Activated CD4-positive, alpha-beta T cell treated with anti-CD3 and anti-CD28 coated beads, Interleukin-2, Interleukin-6, amounts not matched to agents 100 ng/mL and 50 ng/mL, durations not matched to agents 16 hours and 8 hours (primary cell): Measurements from ENCODE around the gene MB.
A peak's percentile ranks its signal among the peaks of the same experiment; 100 is the strongest.

Experiments
- DNase-seq: peaks from one replicate; pipeline ENCODE4 v3.0.0-alpha.2; 2020

MB gene

DNA sequence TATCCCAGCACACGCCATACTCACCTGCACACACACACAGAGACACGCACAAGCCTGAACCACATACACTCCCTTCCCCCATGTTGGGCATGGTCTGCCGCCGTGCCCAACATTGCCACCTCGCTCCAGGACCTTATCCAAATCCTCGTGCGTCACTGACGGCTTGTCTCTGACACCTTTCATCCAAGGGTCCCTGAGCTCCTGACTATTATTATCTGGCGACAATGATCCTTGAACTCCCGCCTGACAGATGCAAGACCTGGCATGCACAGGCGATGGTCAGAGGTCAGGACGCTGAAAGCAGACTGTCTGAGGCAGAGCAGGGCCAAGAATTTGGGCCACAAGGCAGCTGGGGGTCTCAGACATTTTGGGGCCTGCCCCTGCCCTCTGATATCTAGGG is 4.2 kb downstream of the MB start:
- no peak for DNase-seq

GRCh38 chr22:35611891-35612576 is 5.1 kb downstream of the MB start:
- peak; percentile 28 for DNase-seq

GRCh38 chr22:35611200-35611890 is 5.8 kb downstream of the MB start:
- DNase-seq: no peak

GRCh38 chr22:35610741-35611140 is 6.4 kb downstream of the MB start:
- DNase-seq: no peak

DNA sequence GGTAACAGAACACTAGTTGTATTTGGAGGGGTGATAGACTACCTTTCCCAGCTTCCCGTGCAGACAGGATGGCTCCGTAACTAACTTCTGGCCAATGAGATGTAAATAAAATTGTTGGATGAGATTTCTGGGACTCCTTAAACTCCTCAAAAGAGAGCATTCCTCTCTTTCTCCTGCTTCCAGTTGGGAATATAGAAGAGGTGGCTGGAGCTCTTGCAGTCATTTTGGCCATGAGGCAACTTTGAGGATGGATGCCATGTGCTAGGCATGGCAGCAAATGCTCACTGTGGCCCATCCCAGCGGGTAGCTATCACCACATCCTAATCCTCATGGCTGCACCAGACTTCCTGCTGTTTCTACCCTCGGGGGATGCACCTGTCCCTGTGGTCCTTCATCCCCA is 7.4 kb downstream of the MB start:
- no peak for DNase-seq

DNA sequence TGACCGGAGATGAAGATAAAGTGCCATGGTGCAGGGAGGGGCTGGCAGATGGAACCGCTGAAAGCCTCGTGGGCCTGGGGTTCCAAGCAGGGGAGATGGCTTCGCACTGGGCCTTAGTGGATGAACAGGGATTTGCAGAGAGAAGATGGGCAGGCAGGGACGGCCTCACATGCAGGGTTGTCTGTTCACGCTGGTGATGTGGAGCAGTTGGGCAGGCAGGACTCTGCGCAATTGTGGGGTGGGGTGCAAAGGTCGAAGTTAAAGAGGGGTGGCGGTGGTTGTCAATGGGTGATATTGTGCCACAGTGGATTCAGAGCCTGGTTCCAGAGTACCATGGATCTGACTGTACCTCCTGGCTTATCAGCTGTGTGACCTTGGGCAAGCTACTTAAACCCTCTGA is 7.9 kb downstream of the MB start:
- DNase-seq: no peak

GRCh38 chr22:35608088-35608487 is 9.0 kb downstream of the MB start:
- no peak for DNase-seq

DNA sequence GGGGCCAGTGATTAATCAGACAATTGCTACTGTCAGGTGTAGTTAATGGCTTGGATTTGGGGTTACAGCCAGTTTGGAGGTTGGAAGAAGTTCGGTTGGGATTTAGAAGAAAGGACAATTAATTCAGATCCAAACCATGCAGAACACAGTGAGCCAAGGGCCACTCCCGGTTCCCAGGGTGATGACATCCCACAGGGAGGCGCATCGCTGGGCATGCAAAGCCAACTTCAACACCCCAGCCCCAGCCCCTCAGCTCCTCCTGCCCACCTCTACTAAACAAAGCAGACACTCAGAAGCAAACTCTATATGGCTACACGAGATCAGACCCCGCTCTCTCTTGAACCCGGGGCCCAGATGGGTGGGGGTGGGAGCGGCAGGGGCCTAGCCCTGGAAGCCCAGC is 10.2 kb downstream of the MB start:
- DNase-seq: no peak

- no peak for DNase-seq
These were observed 11.2 kb downstream of the MB start for GRCh38 chr22:35605851-35606481.

DNA sequence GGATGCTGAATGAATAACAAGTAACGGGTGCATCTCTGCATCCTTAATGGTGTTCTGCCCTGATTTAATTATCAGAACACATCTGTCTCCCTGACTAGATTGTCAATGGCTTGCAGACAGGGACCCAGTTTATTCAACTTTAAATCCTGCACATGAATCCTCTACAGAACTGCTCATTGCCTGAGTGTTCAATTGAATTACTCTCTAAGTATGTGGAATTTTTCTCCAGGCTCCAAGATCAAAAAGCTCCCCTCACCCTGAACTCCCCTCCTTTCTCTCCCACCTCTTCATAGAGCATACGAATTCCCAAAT is 11.8 kb downstream of the MB start:
- DNase-seq: no peak

- DNase-seq: peak; percentile 38
These were observed 12.3 kb downstream of the MB start for GRCh38 chr22:35604621-35605368.

DNA sequence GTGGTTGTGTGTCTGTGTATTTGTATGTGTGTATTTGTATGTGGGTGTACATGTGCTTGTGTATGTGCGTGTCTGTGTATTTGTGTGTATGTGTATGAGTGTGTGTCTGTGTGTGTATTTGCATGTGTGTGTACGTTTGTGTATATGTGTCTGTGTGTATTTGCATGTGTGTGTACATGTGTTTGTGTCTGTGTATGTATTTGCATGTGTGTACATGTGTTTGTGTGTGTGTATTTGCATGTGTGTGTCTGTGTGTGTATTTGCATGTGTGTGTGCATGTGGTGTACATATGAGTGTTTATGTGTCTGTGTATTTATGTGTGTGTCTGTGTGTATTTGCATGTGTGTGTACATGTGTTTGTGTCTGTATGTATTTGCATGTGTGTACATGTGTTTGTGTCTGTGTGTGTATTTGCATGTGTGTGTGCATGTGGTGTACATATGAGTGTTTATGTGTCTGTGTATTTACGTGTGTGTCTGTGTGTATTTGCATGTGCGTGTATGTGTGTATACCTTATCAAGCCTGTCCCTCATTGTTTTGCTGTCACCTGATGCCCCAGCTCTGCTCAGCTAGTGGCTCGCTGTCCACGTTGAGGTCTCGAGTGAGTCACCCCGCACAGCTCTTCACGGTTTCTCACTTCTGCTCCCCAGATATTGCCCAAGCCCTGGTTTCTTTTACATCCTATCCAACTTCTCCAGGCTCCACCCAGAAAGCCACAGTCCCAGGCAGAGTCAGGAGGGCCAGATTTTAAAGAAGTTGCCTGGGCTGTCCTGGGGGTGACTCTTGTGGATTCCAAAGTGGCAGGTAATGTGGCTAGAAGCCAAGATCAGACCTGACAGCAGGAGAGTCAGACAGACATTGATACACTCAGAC is 15.2 kb downstream of the MB start:
- peak; percentile 18 for DNase-seq

- DNase-seq: no peak
These were observed 16.0 kb downstream of the MB start for GRCh38 chr22:35601013-35601580.

DNA sequence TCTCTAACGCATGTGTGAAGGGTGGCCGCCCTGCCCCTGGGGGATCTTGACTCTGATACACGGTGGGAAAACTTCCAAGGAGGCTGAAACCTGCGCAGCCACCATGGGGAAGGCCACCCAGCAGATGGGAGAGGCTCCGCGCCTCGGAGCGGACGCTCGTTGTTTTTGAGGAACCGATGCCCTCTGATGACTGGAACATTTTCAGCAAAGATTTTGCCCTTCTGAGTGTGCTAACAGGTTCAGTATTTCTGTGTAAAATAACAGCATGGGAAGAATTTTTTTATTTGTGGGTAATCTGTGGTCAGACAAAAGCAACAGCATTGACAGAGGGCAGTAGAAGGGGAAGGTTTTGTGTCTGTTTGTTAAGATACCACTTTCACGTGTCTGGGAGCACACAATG is 16.7 kb downstream of the MB start:
- DNase-seq: no peak

DNA sequence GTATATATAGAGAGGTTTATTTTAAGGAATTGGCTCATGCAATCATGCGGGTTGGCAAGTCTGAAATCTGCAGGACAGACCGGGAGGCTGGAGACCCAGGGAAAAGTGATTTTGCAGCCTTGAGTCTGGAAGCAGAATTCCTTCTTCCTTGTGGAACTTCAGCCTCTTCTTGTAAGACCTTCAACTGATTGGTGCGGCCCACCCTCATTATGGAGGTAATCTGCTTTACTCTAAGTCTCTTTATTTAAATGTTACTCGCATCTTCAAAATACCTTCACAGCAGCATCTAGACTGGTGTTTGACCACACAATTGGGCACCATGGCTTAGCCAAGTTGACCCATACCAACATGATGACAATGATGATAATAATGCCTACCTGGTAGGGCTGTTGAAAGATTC is 17.8 kb downstream of the MB start:
- DNase-seq: no peak

DNA sequence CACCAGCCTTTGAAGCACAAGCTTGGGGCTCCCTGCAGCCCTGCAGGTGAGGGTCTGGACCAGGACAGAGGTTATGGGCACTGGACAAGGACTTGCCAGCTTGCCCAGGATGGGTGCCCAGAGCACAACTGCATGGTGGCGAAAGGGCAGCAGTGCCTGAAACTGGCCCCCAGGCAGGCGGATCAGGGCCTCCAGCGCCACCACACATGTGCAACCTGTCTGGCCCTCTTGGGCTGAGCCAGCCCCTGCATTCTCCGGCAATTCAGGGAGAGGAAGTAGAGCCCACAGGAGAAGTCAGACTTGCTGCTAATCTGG is 18.8 kb downstream of the MB start:
- no peak for DNase-seq

DNA sequence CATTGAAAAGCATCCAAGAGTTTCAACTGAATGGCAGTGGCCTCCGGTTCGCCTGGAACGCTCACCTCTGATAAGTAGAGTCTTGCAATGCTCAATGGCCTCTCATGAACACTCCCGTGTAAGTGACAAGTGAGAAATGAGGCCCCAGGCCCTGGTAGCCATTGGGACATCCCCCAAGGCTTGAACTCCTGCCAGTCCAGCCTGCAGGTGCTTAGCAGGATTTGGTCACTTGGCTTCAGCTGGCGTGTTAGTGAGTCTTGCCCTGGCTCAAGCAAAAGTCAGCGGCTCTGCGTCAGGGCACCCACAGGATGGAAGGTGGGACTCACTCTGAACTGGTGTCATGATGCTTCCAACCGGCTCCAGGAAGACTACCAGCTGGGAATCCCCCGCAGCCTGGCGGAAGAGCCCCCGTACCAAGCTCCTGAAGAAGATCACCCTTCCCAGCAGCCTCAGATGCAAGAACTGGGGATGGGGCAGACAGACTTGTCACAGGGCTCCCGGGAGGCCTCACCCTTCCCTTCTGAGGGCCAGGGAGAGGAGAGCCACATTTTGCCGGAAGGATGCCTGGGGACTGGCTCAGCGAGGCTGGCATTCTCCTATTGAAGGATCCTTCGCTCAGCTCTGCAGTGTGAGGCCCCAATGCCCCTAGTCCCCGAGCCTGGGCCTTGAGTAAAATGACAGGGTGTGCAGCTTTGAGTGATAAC is 19.3 kb downstream of the MB start:
- no peak for DNase-seq

GRCh38 chr22:35596821-35597220 is 20.3 kb downstream of the MB start:
- no peak for DNase-seq

GRCh38 chr22:35594686-35595085 is 22.4 kb downstream of the MB start:
- DNase-seq: no peak

DNA sequence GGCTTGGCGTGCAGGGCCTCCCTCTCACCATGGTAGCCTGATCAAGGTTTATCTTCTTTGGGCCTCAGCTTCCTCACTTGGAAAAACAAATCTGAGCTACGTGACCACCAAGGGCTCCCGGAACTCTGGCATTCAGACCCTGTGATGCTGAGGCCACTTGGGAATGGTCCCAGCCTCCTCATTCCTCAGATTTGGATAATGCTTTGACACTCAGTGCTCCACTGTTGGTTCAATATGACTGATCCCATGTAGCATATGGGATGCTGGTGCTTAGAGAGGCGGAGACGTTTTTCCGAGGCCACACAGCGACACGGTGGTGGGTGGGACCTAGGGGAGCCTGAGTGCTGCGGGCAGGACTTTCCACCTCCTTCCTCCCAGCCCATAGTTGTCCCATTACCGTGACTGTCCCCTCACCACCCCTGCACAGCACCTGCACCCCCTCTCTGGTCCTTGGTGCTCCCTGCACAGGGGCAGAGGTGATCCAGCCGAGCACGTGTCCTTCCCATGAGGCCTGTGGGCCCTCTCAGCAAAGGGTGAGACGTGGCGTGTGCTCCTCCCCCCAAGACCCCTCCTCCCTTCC is 23.1 kb downstream of the MB start:
- DNase-seq: no peak

DNA sequence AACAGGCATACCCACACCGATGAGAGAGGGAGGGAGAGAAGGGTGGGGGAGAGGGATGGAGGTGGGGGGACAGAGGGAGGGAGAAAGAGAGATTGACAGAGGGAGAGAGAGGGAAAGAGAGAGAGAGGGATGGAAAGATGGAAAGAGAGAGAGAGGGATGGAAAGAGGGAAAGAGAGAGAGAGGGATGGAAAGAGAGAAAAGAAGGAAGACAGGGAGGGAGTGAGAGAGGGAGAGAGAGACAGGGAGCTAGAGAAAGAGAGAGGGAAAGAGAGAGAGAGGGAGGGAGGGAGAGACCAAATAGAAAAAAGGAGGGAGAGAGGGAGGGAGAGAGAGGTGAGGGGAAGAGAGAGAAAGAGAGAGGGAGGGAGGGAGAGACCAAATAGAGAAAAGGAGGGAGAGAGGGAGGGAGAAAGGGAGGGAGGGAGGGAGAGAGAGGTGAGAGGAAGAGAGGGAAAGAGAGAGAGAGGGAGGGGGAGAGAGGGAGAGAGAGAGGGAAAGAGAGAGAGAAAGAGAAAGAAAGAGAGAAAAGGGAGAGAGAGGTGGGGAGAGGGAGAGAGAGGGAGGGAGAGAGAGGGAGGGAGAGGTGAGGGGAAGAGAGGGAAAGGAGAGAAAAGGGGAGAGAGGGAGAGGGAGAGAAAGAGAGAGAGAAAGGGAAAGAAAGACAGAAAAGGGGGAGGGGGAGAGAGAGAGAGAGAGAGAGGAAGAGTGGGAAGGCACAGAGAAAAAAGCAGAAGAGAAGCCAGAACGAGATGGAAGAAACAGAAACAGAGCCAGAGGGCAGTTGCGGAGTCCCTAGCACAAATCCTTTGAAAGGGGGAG is 23.8 kb downstream of the MB start:
- no peak for DNase-seq
